IMR-90 (cell line): Measurements from ENCODE around the gene DPP10. TPM values are rescaled to one million over a fixed set of nuclear protein-coding genes. Genes with fewer than 3 reads are reported as not detected.

Source experiments
- ATAC-seq: fragments of 200-7000 bp; cut with Tn5 transposase; 2 replicates; pipeline ENCODE4 v1.9.1; 2020; ENCODE audit warnings: low read depth, mild to moderate bottlenecking, moderate library complexity
- BruUV-seq: library from RNA; stranded (reverse); fragments of 400-500 nt; replicated peaks from 2 replicates; lab custom pipeline; 2021; lab: Mats Ljungman, UMichigan
- CTCF ChIA-PET: fragments of 300-600 bp; formaldehyde crosslinking; extraction: SDS; loops from one replicate; lab custom pipeline; 2021; ENCODE audit warnings: antibody characterized with exemption; lab: Yijun Ruan, JAX
- POLR2A ChIA-PET: fragments of 300-600 bp; sonication (Branson Sonifier 250); formaldehyde crosslinking; loops from one replicate; lab custom pipeline; 2022; ENCODE audit warnings: antibody characterized with exemption; ENCODE audit not compliant: unreplicated experiment; lab: Charles Lee
- DNase-seq: peaks from one replicate; pipeline ENCODE4 v3.0.0; 2013
- H2AFZ ChIP-seq: replicated peaks from 2 replicates; pipeline ENCODE3; 2013; ENCODE audit warnings: low read length, mild to moderate bottlenecking; ENCODE audit not compliant: poor library complexity
- H2AK5ac ChIP-seq: 2 replicates; pipeline ENCODE4 v1.6.1; 2013; ENCODE audit warnings: low read depth, low read length, inconsistent platforms
- H2AK9ac ChIP-seq: replicated peaks from 2 replicates; pipeline ENCODE3; 2013; ENCODE audit warnings: mild to moderate bottlenecking, low read depth, low read length, moderate library complexity; ENCODE audit not compliant: poor library complexity
- H2BK120ac ChIP-seq: 2 replicates; pipeline ENCODE4 v1.6.1; 2013; ENCODE audit warnings: low read depth, low read length, inconsistent platforms
- H2BK15ac ChIP-seq: 3 replicates; pipeline ENCODE4 v1.6.1; 2013; ENCODE audit warnings: low read depth, low read length, inconsistent platforms
- H2BK20ac ChIP-seq: 2 replicates; pipeline ENCODE4 v1.6.1; 2013; ENCODE audit warnings: low read depth, mild to moderate bottlenecking, inconsistent platforms, low read length, moderate library complexity
- H2BK5ac ChIP-seq: 2 replicates; pipeline ENCODE4 v1.6.1; 2013; ENCODE audit warnings: mild to moderate bottlenecking, low read depth, low read length, inconsistent platforms; ENCODE audit not compliant: poor library complexity, severe bottlenecking
- H3K14ac ChIP-seq: replicated peaks from 2 replicates; pipeline ENCODE4 v1.6.1; 2013; ENCODE audit warnings: low read depth, low read length, inconsistent platforms
- H3K18ac ChIP-seq: 2 replicates; pipeline ENCODE4 v1.6.1; 2013; ENCODE audit warnings: low read depth, low read length, control low read depth
- H3K23ac ChIP-seq: 2 replicates; pipeline ENCODE4 v1.6.1; 2013; ENCODE audit warnings: low read depth, low read length, inconsistent platforms
- H3K27ac ChIP-seq: 2 replicates; pipeline ENCODE4 v1.5.1; 2013; ENCODE audit warnings: mild to moderate bottlenecking, control low read depth, low read length; ENCODE audit not compliant: insufficient read depth
- H3K27me3 ChIP-seq: 2 replicates; pipeline ENCODE4 v1.6.1; 2013; ENCODE audit warnings: low read length; ENCODE audit not compliant: control insufficient read depth, insufficient read depth
- H3K36me3 ChIP-seq: 2 replicates; pipeline ENCODE4 v1.6.1; 2013; ENCODE audit warnings: low read length, mixed read lengths; ENCODE audit not compliant: control insufficient read depth, insufficient read depth
- H3K4ac ChIP-seq: 2 replicates; pipeline ENCODE4 v1.6.1; 2013; ENCODE audit warnings: low read depth, low read length, inconsistent platforms
- H3K4me1 ChIP-seq: 2 replicates; pipeline ENCODE4 v1.6.1; 2013; ENCODE audit warnings: low read length, mixed read lengths; ENCODE audit not compliant: control insufficient read depth, insufficient read depth
- H3K4me2 ChIP-seq: 2 replicates; pipeline ENCODE4 v1.6.1; 2013; ENCODE audit warnings: low read depth, mild to moderate bottlenecking, control low read depth, low read length, moderate library complexity
- H3K4me3 ChIP-seq: 2 replicates; pipeline ENCODE4 v1.5.1; 2013; ENCODE audit warnings: low read depth, mild to moderate bottlenecking, control low read depth, low read length, moderate library complexity; ENCODE audit not compliant: insufficient read depth
- H3K56ac ChIP-seq: 2 replicates; pipeline ENCODE4 v1.6.1; 2013; ENCODE audit warnings: low read length, inconsistent platforms; ENCODE audit not compliant: insufficient read depth; ENCODE audit errors: extremely low read depth
- H3K79me1 ChIP-seq, 2 experiments: 2 replicates each; pipeline ENCODE4 v1.6.1; 2013; ENCODE audit warnings: low read length in 2 of 2, inconsistent platforms in 1 of 2, low read depth in 1 of 2
- H3K9ac ChIP-seq: 2 replicates; pipeline ENCODE4 v1.6.1; 2013; ENCODE audit warnings: low read depth, low read length, control low read depth
- H3K9me1 ChIP-seq: 2 replicates; pipeline ENCODE4 v1.6.1; 2013; ENCODE audit warnings: low read length, inconsistent platforms; ENCODE audit not compliant: insufficient read depth
- H3K9me3 ChIP-seq: 2 replicates; pipeline ENCODE4 v1.6.1; 2013; ENCODE audit warnings: low read length; ENCODE audit not compliant: control insufficient read depth, insufficient read depth
- H4K20me1 ChIP-seq: 2 replicates; pipeline ENCODE4 v1.6.1; 2013; ENCODE audit warnings: low read length, inconsistent platforms; ENCODE audit not compliant: insufficient read depth
- H4K5ac ChIP-seq: 2 replicates; pipeline ENCODE4 v1.6.1; 2013; ENCODE audit warnings: mild to moderate bottlenecking, low read depth, low read length, control low read depth
- H4K8ac ChIP-seq, 2 experiments: 2 replicates each; pipeline ENCODE4 v1.6.1; 2013; ENCODE audit warnings: low read depth in 2 of 2, low read length in 2 of 2, control low read depth in 1 of 2, inconsistent platforms in 1 of 2
- H4K91ac ChIP-seq: 2 replicates; pipeline ENCODE4 v1.6.1; 2013; ENCODE audit warnings: low read depth, low read length, inconsistent platforms; ENCODE audit not compliant: insufficient read depth
- BHLHE40 ChIP-seq: fragments of 150-350 bp; IDR thresholded peaks from 2 replicates; pipeline ENCODE4 v1.6.1; 2016; ENCODE audit warnings: mild to moderate bottlenecking, low read depth, low read length
- CEBPB ChIP-seq: IDR thresholded peaks from 2 replicates; pipeline ENCODE4 v1.6.1; 2012; ENCODE audit warnings: low read depth, low read length, improper control_type of control experiment
- CHD1 ChIP-seq: IDR thresholded peaks from 2 replicates; pipeline ENCODE4 v1.6.1; 2012; ENCODE audit warnings: low read depth, low read length, improper control_type of control experiment
- FOS ChIP-seq: fragments of 150-350 bp; IDR thresholded peaks from 2 replicates; pipeline ENCODE4 v1.6.1; 2016; ENCODE audit warnings: low read depth, low read length
- MAFK ChIP-seq: IDR thresholded peaks from 2 replicates; pipeline ENCODE4 v1.6.1; 2012; ENCODE audit warnings: low read depth, low read length, improper control_type of control experiment
- MAZ ChIP-seq: IDR thresholded peaks from 2 replicates; pipeline ENCODE4 v1.6.1; 2012; ENCODE audit warnings: low read depth, mild to moderate bottlenecking, low read length, improper control_type of control experiment, moderate library complexity, borderline replicate concordance
- MXI1 ChIP-seq: IDR thresholded peaks from 2 replicates; pipeline ENCODE4 v1.6.1; 2012; ENCODE audit warnings: low read depth, mild to moderate bottlenecking, low read length, moderate library complexity, borderline replicate concordance
- NFE2L2 ChIP-seq: fragments of 150-350 bp; IDR thresholded peaks from 2 replicates; pipeline ENCODE4 v1.6.1; 2016; ENCODE audit warnings: low read depth, mild to moderate bottlenecking, low read length
- POLR2A ChIP-seq: IDR thresholded peaks from 2 replicates; pipeline ENCODE4 v1.6.1; 2012; ENCODE audit warnings: mild to moderate bottlenecking, low read depth, low read length
- RAD21 ChIP-seq: IDR thresholded peaks from 2 replicates; pipeline ENCODE4 v1.6.1; 2012; ENCODE audit warnings: low read length, improper control_type of control experiment
- RCOR1 ChIP-seq: IDR thresholded peaks from 2 replicates; pipeline ENCODE4 v1.6.1; 2012; ENCODE audit warnings: mild to moderate bottlenecking, low read length, improper control_type of control experiment; ENCODE audit not compliant: insufficient replicate concordance
- RFX5 ChIP-seq: IDR thresholded peaks from 2 replicates; pipeline ENCODE4 v1.8.0; 2012; ENCODE audit warnings: low read depth, mild to moderate bottlenecking, low read length, moderate library complexity
- SMC3 ChIP-seq: fragments of 150-350 bp; IDR thresholded peaks from 2 replicates; pipeline ENCODE4 v1.6.1; 2016; ENCODE audit warnings: low read depth, mild to moderate bottlenecking, antibody characterized with exemption, low read length, moderate library complexity
- WGBS, 2 experiments: methylation state at CpG; one replicate each; pipeline versions ENCODE4 v1.1.5 to v1.1.7; 2013; ENCODE audit warnings: missing lambda C conversion rate in 2 of 2; ENCODE audit not compliant: insufficient read length in 1 of 2; ENCODE audit errors: extremely low coverage in 2 of 2; 5-methylcytosine and 5-hydroxymethylcytosine counted together
- dilution Hi-C: fragments of 300-500 bp; cut with HindIII; formaldehyde crosslinking; loops from one replicate; pipeline ENCODE4 v1.14.3; 2018; ENCODE audit warnings: low sequenced_read_pairs; ENCODE audit not compliant: unreplicated experiment
- in situ Hi-C: fragments of 300-500 bp; cut with MboI; formaldehyde crosslinking; loops from 3 replicates; pipeline ENCODE4 v1.14.3; 2019; ENCODE audit warnings: low sequenced_read_pairs, inconsistent platforms, mixed read lengths
- intact Hi-C: fragments of 100-400 bp; cut with micrococcal nuclease; formaldehyde crosslinking; loops from 2 replicates; pipeline ENCODE4 v1.10.0; 2022
- polyA plus RNA-seq, 3 experiments: library from polyadenylated mRNA; depleted of rRNA; stranded (reverse); fragments of >200 nt; gene quantifications; 2 replicates each; pipeline ENCODE4 v1.2.3, GENCODE V29; 2012; ENCODE audit warnings: low replicate concordance in 1 of 3
- total RNA-seq: library from RNA; depleted of rRNA; stranded (reverse); fragments of >200 nt; gene quantifications from 2 replicates; pipeline ENCODE4 v1.2.3, GENCODE V29; 2012
- TF ChIP-seq, protein P1 (sequence below): conservative IDR thresholded peaks from 2 replicates; pipeline ENCODE4 v1.5.1; 2012; ENCODE audit warnings: mild to moderate bottlenecking, low read depth, low read length, improper control_type of control experiment
- TF ChIP-seq, protein P2 (sequence below): fragments of 150-350 bp; IDR thresholded peaks from 2 replicates; pipeline ENCODE4 v1.6.1; 2016; ENCODE audit warnings: low read depth, mild to moderate bottlenecking, low read length, moderate library complexity, borderline replicate concordance
- TF ChIP-seq, protein P3 (sequence below): fragments of 150-350 bp; IDR thresholded peaks from 2 replicates; pipeline ENCODE4 v1.6.1; 2017; ENCODE audit warnings: mild to moderate bottlenecking, antibody characterized with exemption, low read length, low read depth

The DPP10 gene
- total and polyA plus RNA-seq, 2 of the 4 experiments (the other 2 are of a cell fraction), result not detected

DNA sequence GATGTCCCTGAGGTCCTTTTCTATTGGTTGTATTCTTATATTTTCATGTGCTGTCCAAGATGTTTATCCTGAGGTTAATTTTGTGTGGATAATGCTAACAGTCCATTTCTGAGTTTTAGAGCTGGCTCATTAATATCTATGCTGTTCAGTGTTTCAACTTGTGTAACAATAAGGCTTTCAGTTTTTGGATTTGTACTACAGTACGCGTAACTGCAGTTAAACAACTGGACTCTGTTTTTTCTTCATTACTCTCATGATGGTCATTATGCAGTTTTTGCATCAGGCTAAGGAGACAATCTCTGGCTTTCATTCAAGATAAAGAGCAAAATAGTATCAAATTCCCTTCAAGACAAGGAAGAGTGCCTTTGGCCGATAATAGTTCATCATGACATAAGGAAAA is 1364.8 kb downstream of the DPP10 start:
- H3K4me1 ChIP-seq, result no peaks in the 10 kb centered on the region
- no peak overlapping the region for H2BK20ac ChIP-seq
- ChIA-PET POLR2A (no interaction called here), CTCF (no interaction called here)
- no peak overlapping the region for H2BK15ac ChIP-seq
- H3K14ac ChIP-seq, result no peak overlapping the region
- H3K23ac ChIP-seq, result no peak overlapping the region
- no peak overlapping the region for H3K4ac ChIP-seq
- H4K91ac ChIP-seq, result no peak overlapping the region
- H4K5ac ChIP-seq, result no peak overlapping the region
- H3K9me1 ChIP-seq, result no peaks in the 10 kb centered on the region
- ATAC-seq (no peak), DNase-seq (no peak)
- TF ChIP-seq NFE2L2 (no peak), RFX5 (no peak), SMC3 (no peak), POLR2A (no peak), FOS (no peak), CEBPB (no peak), RAD21 (no peak), RCOR1 (no peak), MAZ (no peak), MXI1 (no peak), CHD1 (no peak), BHLHE40 (no peak), MAFK (no peak)
- TF ChIP-seq, protein P1, sequence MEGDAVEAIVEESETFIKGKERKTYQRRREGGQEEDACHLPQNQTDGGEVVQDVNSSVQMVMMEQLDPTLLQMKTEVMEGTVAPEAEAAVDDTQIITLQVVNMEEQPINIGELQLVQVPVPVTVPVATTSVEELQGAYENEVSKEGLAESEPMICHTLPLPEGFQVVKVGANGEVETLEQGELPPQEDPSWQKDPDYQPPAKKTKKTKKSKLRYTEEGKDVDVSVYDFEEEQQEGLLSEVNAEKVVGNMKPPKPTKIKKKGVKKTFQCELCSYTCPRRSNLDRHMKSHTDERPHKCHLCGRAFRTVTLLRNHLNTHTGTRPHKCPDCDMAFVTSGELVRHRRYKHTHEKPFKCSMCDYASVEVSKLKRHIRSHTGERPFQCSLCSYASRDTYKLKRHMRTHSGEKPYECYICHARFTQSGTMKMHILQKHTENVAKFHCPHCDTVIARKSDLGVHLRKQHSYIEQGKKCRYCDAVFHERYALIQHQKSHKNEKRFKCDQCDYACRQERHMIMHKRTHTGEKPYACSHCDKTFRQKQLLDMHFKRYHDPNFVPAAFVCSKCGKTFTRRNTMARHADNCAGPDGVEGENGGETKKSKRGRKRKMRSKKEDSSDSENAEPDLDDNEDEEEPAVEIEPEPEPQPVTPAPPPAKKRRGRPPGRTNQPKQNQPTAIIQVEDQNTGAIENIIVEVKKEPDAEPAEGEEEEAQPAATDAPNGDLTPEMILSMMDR, result no peak
- TF ChIP-seq, protein P2, sequence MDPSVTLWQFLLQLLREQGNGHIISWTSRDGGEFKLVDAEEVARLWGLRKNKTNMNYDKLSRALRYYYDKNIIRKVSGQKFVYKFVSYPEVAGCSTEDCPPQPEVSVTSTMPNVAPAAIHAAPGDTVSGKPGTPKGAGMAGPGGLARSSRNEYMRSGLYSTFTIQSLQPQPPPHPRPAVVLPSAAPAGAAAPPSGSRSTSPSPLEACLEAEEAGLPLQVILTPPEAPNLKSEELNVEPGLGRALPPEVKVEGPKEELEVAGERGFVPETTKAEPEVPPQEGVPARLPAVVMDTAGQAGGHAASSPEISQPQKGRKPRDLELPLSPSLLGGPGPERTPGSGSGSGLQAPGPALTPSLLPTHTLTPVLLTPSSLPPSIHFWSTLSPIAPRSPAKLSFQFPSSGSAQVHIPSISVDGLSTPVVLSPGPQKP, result no peak
- TF ChIP-seq, protein P3, sequence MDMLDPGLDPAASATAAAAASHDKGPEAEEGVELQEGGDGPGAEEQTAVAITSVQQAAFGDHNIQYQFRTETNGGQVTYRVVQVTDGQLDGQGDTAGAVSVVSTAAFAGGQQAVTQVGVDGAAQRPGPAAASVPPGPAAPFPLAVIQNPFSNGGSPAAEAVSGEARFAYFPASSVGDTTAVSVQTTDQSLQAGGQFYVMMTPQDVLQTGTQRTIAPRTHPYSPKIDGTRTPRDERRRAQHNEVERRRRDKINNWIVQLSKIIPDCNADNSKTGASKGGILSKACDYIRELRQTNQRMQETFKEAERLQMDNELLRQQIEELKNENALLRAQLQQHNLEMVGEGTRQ, result no peak
- no peak overlapping the region for H4K8ac ChIP-seq
- no peak overlapping the region for H3K27ac ChIP-seq
- H3K18ac ChIP-seq, result no peak overlapping the region
- intact Hi-C loops, result no loop called here
- H2BK5ac ChIP-seq, result no peak overlapping the region
- no peak overlapping the region for H2AFZ ChIP-seq
- no peaks in the 10 kb centered on the region for H4K20me1 ChIP-seq
- H3K36me3 ChIP-seq, result no peaks in the 10 kb centered on the region
- no peaks in the 10 kb centered on the region for H3K79me1 ChIP-seq
- no peak overlapping the region for H3K9ac ChIP-seq
- peaks cover 2% of the 10 kb centered on the region; the same call in 1 of the 2 replicates for H3K9me3 ChIP-seq
- H3K4me3 ChIP-seq, result no peak overlapping the region
- BruUV-seq, result no TSS peak
- H3K4me2 ChIP-seq, result no peak overlapping the region
- no peak overlapping the region for H2AK5ac ChIP-seq
- H2AK9ac ChIP-seq, result no peak overlapping the region
- H3K27me3 ChIP-seq, result no peaks in the 10 kb centered on the region
- dilution Hi-C loops, result no loop called here
- H2BK120ac ChIP-seq, result no peak overlapping the region
- in situ Hi-C loops, result no loop called here
- no CpG with 5 or more reads among the region's 3 CpGs for WGBS, 2 experiments
- H3K56ac ChIP-seq, result no peak overlapping the region
